K562 (cell line): Measurements from ENCODE around the gene PRXL2B. TPM values are rescaled to one million over a fixed set of nuclear protein-coding genes. Genes with fewer than 3 reads are reported as not detected.

ENCODE experiments used
- ARID4B ChIP-seq: sonication (generic); formaldehyde crosslinking; IDR thresholded peaks from 2 replicates; pipeline ENCODE4 v1.8.0; 2022; ENCODE audit warnings: mild to moderate bottlenecking, missing genetic modification reagents
- DMBX1 ChIP-seq: fragments of 250-450 bp; sonication (Bioruptor Pico); IDR thresholded peaks from 2 replicates; pipeline ENCODE4 v1.8.0; 2022; ENCODE audit warnings: inconsistent platforms, mild to moderate bottlenecking, moderate library complexity, borderline replicate concordance
- DPF2 ChIP-seq: fragments of 450-650 bp; IDR thresholded peaks from 2 replicates; pipeline ENCODE4 v1.6.1; 2016
- HEY1 ChIP-seq: fragments of 250-450 bp; sonication (Bioruptor Pico); IDR thresholded peaks from 2 replicates; pipeline ENCODE4 v1.5.0; 2020; ENCODE audit warnings: mild to moderate bottlenecking, moderate library complexity, borderline replicate concordance
- HIVEP1 ChIP-seq: fragments of 250-450 bp; sonication (Bioruptor Pico); IDR thresholded peaks from 2 replicates; pipeline ENCODE4 v1.4.0; 2020; ENCODE audit warnings: mild to moderate bottlenecking
- NFRKB ChIP-seq: fragments of 450-650 bp; IDR thresholded peaks from 2 replicates; pipeline ENCODE4 v1.6.1; 2016; ENCODE audit warnings: low read depth
- ZFP30 ChIP-seq: fragments of 250-450 bp; sonication (Bioruptor Pico); IDR thresholded peaks from 2 replicates; pipeline ENCODE4 v1.8.0; 2022; ENCODE audit warnings: moderate library complexity, mild to moderate bottlenecking, inconsistent platforms, borderline replicate concordance
- ZNF354B ChIP-seq: fragments of 250-450 bp; sonication (Bioruptor Pico); IDR thresholded peaks from 2 replicates; pipeline ENCODE4 v1.4.0; 2020
- ZNF407 ChIP-seq: fragments of 450-650 bp; IDR thresholded peaks from 2 replicates; pipeline ENCODE4 v1.6.1; 2016; ENCODE audit warnings: low read depth
- ZNF561 ChIP-seq: fragments of 450-650 bp; formaldehyde crosslinking; conservative IDR thresholded peaks from 2 replicates; pipeline ENCODE4 v1.4.0; 2020; ENCODE audit warnings: mild to moderate bottlenecking, moderate library complexity
- ZNF764 ChIP-seq: fragments of 250-450 bp; sonication (Bioruptor Pico); IDR thresholded peaks from 2 replicates; pipeline ENCODE4 v1.4.0; 2020; ENCODE audit warnings: low read depth, mild to moderate bottlenecking, moderate library complexity
- polyA plus RNA-seq, 8 experiments: library from polyadenylated mRNA; depleted of rRNA in 4 of 8; stranded (reverse) in 5 of 8; unstranded in 3 of 8; fragments of >200 nt; fragmentation: Nextera tagmentation in 2 of 8; fragmentation: Illumina TruSeq in 1 of 8; extraction: Ambion mirVana in 2 of 8; extraction: Trizol in 1 of 8; gene quantifications; 2 replicates each; pipeline versions ENCODE4 v1.2.1 to v1.2.3, GENCODE V29; 2011 to 2014; ENCODE audit warnings: inconsistent platforms in 1 of 8, missing spikeins in 1 of 8
- total RNA-seq, 7 experiments: library from RNA; depleted of rRNA in 6 of 7; stranded (reverse); fragments of >200 nt in 6 of 7; fragmentation: Illumina TruSeq in 2 of 7; extraction: Trizol in 2 of 7; gene quantifications; 2 replicates each; pipeline versions ENCODE4 v1.2.1 to v1.2.3, GENCODE V29; 2011 to 2021; ENCODE audit warnings: low replicate concordance in 1 of 7
- TF ChIP-seq, protein P1 (sequence below), 2 experiments: fragments of 150-350 bp in 1 of 2; IDR thresholded peaks; 2 replicates each; pipeline ENCODE4 v1.6.1; 2012 to 2016; ENCODE audit warnings: low read depth in 2 of 2, low read length in 2 of 2, mild to moderate bottlenecking in 1 of 2, moderate library complexity in 1 of 2

PRXL2B gene
- total and polyA plus RNA-seq, 9 of the 15 experiments (the other 6 are each of a cell fraction or from before 2014, with no cell fraction given): 0.99 to 25.3 (median 11.8) TPM

GRCh38 chr1:2555634-2556276 lies 30.8 kb upstream of the PRXL2B start (continued):
- TF ChIP-seq HEY1 (CRISPR knock-in tag): no peak
- TF ChIP-seq HIVEP1: peak; percentile 64; the same call in 1 of the 2 replicates
- no peak for TF ChIP-seq NFRKB
- TF ChIP-seq, protein P1, sequence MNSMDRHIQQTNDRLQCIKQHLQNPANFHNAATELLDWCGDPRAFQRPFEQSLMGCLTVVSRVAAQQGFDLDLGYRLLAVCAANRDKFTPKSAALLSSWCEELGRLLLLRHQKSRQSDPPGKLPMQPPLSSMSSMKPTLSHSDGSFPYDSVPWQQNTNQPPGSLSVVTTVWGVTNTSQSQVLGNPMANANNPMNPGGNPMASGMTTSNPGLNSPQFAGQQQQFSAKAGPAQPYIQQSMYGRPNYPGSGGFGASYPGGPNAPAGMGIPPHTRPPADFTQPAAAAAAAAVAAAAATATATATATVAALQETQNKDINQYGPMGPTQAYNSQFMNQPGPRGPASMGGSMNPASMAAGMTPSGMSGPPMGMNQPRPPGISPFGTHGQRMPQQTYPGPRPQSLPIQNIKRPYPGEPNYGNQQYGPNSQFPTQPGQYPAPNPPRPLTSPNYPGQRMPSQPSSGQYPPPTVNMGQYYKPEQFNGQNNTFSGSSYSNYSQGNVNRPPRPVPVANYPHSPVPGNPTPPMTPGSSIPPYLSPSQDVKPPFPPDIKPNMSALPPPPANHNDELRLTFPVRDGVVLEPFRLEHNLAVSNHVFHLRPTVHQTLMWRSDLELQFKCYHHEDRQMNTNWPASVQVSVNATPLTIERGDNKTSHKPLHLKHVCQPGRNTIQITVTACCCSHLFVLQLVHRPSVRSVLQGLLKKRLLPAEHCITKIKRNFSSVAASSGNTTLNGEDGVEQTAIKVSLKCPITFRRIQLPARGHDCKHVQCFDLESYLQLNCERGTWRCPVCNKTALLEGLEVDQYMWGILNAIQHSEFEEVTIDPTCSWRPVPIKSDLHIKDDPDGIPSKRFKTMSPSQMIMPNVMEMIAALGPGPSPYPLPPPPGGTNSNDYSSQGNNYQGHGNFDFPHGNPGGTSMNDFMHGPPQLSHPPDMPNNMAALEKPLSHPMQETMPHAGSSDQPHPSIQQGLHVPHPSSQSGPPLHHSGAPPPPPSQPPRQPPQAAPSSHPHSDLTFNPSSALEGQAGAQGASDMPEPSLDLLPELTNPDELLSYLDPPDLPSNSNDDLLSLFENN (IDR thresholded peaks at IDR 0.05; ENCODE audit: low read depth in 2 of 2, low read length in 2 of 2): no peak
- no peak for TF ChIP-seq ZNF354B (CRISPR knock-in tag)
- no peak for TF ChIP-seq ZFP30
- TF ChIP-seq ZNF764 (CRISPR knock-in tag): no peak
- no peak for TF ChIP-seq ZNF561 (CRISPR knock-in tag)
- no peak for TF ChIP-seq DMBX1
- TF ChIP-seq DPF2: no peak
- TF ChIP-seq ZNF407: no peak
- TF ChIP-seq ARID4B: no peak
